Mucosa of stomach (tissue), 1 donor: ENCODE data around the gene MAJIN.
"Not testable (repeated sequence)": the region's sequence is repeated elsewhere in the genome, so short reads cannot be mapped to it uniquely, and the experiment has no call there.

Experiments used
- H3K27me3 ChIP-seq: one replicate; pipeline ENCODE4 v1.7.0; 2013; ENCODE audit warnings: mild to moderate bottlenecking, low read length; ENCODE audit not compliant: control insufficient read depth, insufficient read depth
- H3K36me3 ChIP-seq: one replicate; pipeline ENCODE4 v1.7.0; 2013; ENCODE audit warnings: low read length; ENCODE audit not compliant: control insufficient read depth, insufficient read depth
- H3K4me1 ChIP-seq: one replicate; pipeline ENCODE4 v1.7.0; 2013; ENCODE audit warnings: mild to moderate bottlenecking, low read length; ENCODE audit not compliant: control insufficient read depth, insufficient read depth
- H3K4me3 ChIP-seq: one replicate; pipeline ENCODE4 v1.7.0; 2013; ENCODE audit warnings: low read length
- H3K9ac ChIP-seq: one replicate; pipeline ENCODE4 v1.7.0; 2013; ENCODE audit warnings: mild to moderate bottlenecking, low read length, moderate library complexity
- H3K9me3 ChIP-seq: one replicate; pipeline ENCODE4 v1.7.0; 2013; ENCODE audit warnings: mild to moderate bottlenecking, low read length, moderate library complexity; ENCODE audit not compliant: control insufficient read depth
- donor health status: Pancreatic carcinoma.

The MAJIN gene

DNA sequence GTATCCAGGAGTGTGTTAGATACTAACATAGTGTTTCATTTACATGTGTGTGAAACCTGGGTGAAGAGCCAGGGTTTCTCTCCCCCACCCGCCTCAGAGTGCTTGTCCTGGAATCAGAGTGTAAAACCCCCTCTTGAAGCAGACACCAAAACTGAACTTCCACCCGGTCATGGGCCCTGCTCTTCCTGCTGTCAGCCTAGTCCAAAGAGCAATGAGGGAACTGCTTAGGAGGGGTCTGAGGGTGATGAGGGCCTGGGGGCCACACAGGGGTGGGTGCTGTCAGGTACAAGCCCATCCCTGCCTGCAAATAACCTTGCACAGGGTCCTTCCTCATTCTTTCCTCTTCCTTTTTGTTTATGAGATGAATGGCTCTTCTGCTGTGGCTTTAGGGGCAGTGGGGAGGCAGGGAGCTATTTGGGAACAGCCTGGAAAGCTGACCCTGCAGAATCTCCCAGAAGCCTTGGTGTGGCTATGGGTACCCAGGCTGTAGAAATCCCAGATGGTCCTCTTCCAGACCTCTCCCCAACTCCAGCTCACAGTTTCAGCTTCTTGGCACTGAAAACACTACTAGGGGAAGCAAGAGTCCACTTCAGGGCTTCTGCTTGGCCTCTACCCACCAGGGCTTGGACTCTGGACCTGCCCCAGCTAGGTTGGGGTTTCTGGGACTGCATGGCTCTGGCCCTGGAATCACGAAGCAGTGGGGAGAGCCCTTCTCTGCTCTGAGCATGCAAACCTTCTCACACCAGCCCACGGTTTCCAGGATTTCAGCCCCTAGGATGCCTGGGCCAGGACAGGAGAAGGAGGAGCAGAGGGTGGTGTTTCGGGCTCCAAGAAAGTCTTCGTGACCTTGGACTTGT is 16.3 kb upstream of the MAJIN start:
- no peak overlapping the region for H3K9ac ChIP-seq
- no peak overlapping the region for H3K4me3 ChIP-seq
- no peaks in the 10 kb centered on the region for H3K36me3 ChIP-seq
- peaks cover 6% of the 10 kb centered on the region for H3K4me1 ChIP-seq
- no peaks in the 10 kb centered on the region for H3K9me3 ChIP-seq
- H3K27me3 ChIP-seq, result no peaks in the 10 kb centered on the region

DNA sequence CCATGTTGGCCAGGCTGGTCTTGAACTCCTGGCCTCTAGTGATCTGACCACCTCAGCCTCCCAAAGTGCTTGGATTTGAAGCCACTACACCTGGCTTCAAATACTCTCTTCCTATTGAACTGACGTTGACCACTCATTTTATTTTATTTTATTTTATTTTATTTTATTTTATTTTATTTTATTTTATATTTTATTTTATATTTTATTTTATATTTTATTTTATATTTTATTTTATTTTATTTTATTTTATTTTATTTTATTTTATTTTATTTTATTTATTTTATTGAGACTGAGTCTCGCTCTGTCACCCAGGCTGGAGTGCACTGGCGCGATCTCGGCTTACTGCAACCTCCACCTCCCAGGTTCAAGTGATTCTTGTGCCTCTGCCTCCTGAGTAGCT is 11.4 kb upstream of the MAJIN start:
- H3K27me3 ChIP-seq, H3K4me3 ChIP-seq, H3K9me3 ChIP-seq, H3K9ac ChIP-seq, H3K36me3 ChIP-seq, H3K4me1 ChIP-seq: not testable (repeated sequence)

DNA sequence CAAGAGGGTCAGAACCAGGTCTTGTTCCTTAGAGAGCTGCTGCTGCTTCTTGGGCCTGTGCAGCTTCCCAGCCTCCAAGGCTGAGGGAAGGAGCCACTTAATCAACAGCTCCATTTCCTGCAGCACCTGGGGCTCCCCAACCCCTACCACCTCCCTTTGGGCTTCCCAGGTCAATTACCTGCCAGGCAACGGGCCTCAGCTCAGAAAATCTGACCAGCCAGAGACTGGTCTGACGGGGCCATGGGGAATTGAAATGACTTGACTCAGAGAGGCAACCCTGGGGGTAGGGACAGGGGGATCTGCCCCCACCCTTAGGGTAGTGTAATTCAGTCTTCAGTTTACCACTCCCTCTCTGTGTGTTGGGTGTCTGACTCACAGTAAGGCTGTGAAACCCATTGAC is 4.7 kb upstream of the MAJIN start:
- peaks cover 6% of the 10 kb centered on the region for H3K4me1 ChIP-seq
- no peak overlapping the region for H3K4me3 ChIP-seq
- no peak overlapping the region for H3K9ac ChIP-seq
- H3K27me3 ChIP-seq, result no peaks in the 10 kb centered on the region
- no peaks in the 10 kb centered on the region for H3K9me3 ChIP-seq
- no peaks in the 10 kb centered on the region for H3K36me3 ChIP-seq

DNA sequence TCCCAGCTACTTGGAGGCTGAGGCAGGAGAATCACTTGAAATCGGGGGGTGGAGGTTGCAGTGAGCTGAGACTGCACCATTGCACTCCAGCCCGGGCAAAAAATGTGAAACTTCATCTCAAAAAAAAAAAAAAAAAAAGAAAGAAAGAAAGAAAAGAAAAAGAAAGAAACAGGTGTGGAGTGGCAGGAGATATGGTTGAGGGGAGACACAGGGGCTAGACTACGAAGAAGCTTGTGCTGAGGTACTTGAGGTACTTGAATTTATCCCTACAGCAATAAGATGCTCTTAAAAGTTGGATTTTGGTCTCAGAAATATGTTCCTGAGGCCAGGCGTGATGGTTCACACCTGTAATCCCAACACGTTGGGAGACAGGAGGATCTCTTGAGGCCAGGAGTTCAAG is 2.2 kb upstream of the MAJIN start:
- Histone ChIP-seq H3K27me3 (no peaks in the 10 kb centered on the region), H3K9me3 (no peaks in the 10 kb centered on the region), H3K36me3 (no peaks in the 10 kb centered on the region), H3K4me1 (peaks cover 16% of the 10 kb centered on the region), H3K9ac (no peak overlapping the region), H3K4me3 (no peak overlapping the region)

DNA sequence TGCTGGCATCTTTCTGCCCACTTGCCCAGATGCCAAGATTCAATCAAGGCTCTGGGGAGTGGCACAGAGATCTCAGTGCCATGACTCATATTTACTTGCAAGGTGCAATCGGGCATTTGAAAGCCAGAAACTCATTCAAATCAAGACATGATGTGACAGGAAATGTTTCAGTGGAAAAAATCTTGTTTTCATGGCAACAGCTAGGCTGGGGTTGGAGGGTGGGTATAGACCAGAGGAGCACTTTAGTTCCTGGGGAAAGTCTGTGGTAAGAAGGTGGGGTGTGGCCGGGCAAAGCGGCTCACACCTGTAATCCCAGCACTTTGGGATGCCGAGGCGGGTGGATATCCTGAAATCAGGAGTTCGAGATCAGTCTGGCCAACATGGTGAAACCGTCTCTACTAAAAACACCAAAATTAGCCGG is 1.2 kb downstream of the MAJIN start:
- Histone ChIP-seq H3K4me1 (peaks cover 16% of the 10 kb centered on the region), H3K27me3 (no peaks in the 10 kb centered on the region), H3K4me3 (no peak overlapping the region), H3K9ac (no peak overlapping the region), H3K9me3 (no peaks in the 10 kb centered on the region), H3K36me3 (no peaks in the 10 kb centered on the region)

DNA sequence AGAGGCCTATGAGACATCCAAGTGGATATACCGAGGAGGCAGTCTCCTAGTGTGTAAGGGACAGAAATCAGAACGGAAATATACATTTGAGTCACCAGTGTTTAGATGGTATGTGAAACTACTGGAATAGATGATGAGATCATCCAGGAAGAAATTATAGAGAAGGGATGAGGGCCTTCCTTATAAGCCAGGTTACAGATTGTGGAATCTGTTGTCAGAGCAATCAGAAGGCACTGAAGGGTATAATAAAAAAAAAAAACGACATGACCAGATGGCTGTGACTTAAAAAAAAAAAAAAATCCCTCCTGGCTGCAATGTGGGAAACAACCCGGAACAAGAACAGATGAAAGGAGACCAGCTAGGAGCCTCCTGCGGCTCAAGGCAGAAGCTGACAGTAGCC is 2.7 kb downstream of the MAJIN start:
- Histone ChIP-seq H3K36me3 (no peaks in the 10 kb centered on the region), H3K9ac (no peak overlapping the region), H3K27me3 (no peaks in the 10 kb centered on the region), H3K9me3 (no peaks in the 10 kb centered on the region), H3K4me3 (no peak overlapping the region), H3K4me1 (peaks cover 16% of the 10 kb centered on the region)

DNA sequence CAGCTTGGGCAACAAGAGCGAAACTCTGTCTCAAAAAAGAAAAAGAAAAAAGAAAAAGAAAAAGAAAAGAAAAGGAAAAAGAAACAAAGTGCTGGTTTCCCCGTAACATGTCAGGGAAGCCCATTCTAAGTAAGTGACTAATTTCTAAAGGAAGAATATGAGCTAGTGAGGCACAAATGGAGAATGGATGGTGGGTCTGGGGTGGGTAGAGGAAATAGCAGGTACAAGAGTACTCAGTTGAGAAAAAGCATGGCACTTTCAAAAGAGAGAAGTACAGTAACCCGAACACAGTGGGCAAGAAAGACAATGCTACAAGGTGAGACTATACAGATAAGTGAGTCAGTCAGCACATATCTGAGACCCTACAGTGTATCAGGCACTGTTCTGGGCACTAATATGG is 4.5 kb downstream of the MAJIN start:
- Histone ChIP-seq H3K9ac (no peak overlapping the region), H3K4me1 (peaks cover 16% of the 10 kb centered on the region), H3K27me3 (no peaks in the 10 kb centered on the region), H3K9me3 (no peaks in the 10 kb centered on the region), H3K36me3 (no peaks in the 10 kb centered on the region), H3K4me3 (no peak overlapping the region)

DNA sequence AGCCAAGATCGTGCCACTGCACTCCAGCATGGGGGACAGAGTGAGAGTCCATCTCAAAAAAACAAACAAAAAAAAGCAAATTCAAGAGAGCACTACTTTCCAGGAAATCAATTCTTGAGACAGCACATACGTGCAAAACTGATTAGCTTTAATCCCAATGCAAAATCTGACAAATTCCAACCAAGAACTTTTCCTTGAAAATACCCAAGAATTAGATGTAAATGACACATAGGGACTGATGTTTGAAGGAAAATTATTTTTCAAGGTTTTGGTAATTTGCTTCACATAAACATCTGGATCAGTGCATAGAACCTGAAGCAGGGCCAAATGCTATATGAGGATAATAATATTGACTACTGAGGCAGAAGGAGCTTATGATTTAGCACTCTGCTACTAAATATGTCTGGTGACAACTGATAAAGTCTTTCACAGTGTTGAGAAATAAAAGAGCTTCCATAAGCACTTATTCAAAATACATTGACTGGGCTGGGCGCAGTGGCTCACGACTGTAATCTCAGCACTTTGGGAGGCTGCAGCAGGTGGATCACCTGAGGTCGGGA is 8.8 kb downstream of the MAJIN start:
- no peak overlapping the region for H3K9ac ChIP-seq
- no peaks in the 10 kb centered on the region for H3K9me3 ChIP-seq
- H3K4me3 ChIP-seq, result no peak overlapping the region
- no peaks in the 10 kb centered on the region for H3K36me3 ChIP-seq
- no peaks in the 10 kb centered on the region for H3K27me3 ChIP-seq
- no peaks in the 10 kb centered on the region for H3K4me1 ChIP-seq

DNA sequence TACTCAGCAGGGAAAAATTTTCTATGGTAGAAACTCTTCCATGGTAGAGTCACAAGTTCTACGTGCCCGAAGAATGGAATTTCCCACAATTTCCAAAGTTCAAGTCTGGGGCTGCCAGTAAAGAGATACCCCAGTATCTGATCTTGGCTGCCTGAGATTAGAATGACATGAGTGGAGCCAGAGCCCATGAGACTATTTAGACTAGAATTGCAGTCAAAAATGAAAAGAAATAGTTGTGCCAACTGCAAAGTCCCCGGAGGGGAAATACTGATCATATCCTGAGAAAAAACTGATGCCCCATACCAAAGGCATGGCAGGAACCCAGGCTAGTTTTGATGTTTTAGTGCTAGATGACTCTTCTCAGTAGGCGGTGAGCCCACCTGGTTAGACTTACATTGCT is 11.2 kb downstream of the MAJIN start:
- no peak overlapping the region for H3K4me3 ChIP-seq
- no peak overlapping the region for H3K9ac ChIP-seq

DNA sequence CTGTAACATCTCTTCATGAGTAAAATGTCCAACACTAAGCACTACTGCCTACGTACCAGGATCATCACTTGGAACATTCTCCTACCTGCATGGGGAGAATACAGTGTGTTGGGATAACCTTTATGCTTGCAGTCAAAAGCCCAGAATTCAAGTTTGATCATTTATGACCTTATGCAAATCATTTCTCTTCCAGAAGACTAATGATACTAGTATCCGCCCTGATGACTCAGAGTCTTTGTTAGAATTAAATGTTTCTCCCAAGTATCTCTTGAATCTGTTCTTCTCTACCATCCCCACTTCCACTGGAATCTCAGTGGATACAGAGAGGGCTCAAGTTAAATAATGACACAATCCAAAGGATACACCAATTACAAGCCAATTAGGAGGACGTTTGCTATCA is 12.4 kb downstream of the MAJIN start:
- no peak overlapping the region for H3K9ac ChIP-seq

More for the DNA sequence above, 11.2 kb downstream of the MAJIN start:
- H3K9me3 ChIP-seq, result no peaks in the 10 kb centered on the region
- H3K36me3 ChIP-seq, result no peaks in the 10 kb centered on the region
- H3K4me1 ChIP-seq, result no peaks in the 10 kb centered on the region
- H3K27me3 ChIP-seq, result no peaks in the 10 kb centered on the region

DNA sequence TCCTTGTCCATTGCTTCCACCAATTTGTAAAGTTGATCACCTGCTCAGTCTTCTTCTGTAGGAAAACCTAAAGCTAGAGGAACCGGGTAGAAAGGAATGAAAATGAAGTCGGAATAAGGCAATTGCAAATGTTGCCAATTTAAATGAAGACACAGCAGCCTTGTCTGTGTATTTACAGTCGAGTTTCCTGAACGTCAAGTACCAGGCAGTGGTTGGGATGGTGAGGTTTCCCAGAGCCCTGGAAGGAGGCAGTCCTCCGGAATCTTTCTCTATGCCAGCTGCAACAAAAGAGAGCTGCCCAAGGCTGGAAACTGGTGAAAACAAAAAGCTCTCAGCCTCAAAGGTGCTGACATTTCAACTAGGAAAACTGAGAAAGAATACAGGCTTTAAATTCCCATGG is 17.7 kb downstream of the MAJIN start:
- H3K27me3 ChIP-seq, result no peaks in the 10 kb centered on the region
- H3K9ac ChIP-seq, result no peak overlapping the region
- H3K9me3 ChIP-seq, result no peaks in the 10 kb centered on the region
- no peaks in the 10 kb centered on the region for H3K36me3 ChIP-seq
- no peaks in the 10 kb centered on the region for H3K4me1 ChIP-seq
- no peak overlapping the region for H3K4me3 ChIP-seq

More for the DNA sequence above, 12.4 kb downstream of the MAJIN start:
- Histone ChIP-seq H3K27me3 (no peaks in the 10 kb centered on the region), H3K36me3 (no peaks in the 10 kb centered on the region), H3K4me1 (no peaks in the 10 kb centered on the region), H3K4me3 (no peak overlapping the region), H3K9me3 (no peaks in the 10 kb centered on the region)

DNA sequence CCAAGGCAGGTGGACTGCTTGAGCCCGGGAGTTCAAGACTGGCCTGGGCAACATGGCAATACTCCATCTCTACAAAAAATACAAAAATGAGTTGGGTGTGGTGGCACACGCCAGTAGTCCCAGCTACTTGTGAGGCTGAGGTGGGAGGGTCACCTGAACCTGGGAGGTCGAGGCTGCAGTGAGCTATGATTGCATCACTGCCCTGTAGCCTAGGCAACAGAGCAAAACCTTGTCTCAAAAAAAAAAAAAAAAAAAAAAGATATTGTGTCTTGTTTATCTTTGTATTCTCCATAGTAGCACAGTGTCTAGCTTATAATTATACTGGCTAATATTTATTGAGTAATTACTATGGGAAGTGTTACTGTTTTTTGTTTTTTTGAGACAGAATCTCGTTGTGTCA is 20.4 kb downstream of the MAJIN start:
- H3K4me1 ChIP-seq, result no peaks in the 10 kb centered on the region
- no peaks in the 10 kb centered on the region for H3K27me3 ChIP-seq
- H3K4me3 ChIP-seq, result no peak overlapping the region
- no peaks in the 10 kb centered on the region for H3K9me3 ChIP-seq
- H3K9ac ChIP-seq, result no peak overlapping the region
- H3K36me3 ChIP-seq, result no peaks in the 10 kb centered on the region
